ENCODE results near the gene ANP32A. TPM values are rescaled to one million over a fixed set of nuclear protein-coding genes. Genes with fewer than 3 reads are reported as not detected.
A peak's percentile ranks its signal among the peaks of the same experiment; 100 is the strongest.

ANP32A gene
- total and polyA plus RNA-seq, 4 experiments from 2014 or later = 52.7 to 134 (median 99.1) TPM

GRCh38 chr15:68809517-68809916, 11.2 kb downstream of the ANP32A start:
- H3K4me3 ChIP-seq (ENCODE audit: low read length in 2 of 2) = no peak overlapping the region
- no peak overlapping the region for H3K27ac ChIP-seq (ENCODE audit: low read depth, low read length)
- H3K36me3 ChIP-seq (ENCODE audit: insufficient read depth, low read length) = no peaks in the 10 kb centered on the region
- POLR2A ChIA-PET (ENCODE audit: partially characterized antibody) = interaction anchor here (3.1 kb wide), 1 partner anchor 9 kb away, joined by 18 read pairs; no protein-coding TSS in a partner anchor
- Mint-ChIP-seq H3K27ac (peak overlapping the region in 3 of 7 donors; percentile 23 to 61 (median 29)), H3K27me3 (no peaks in the 10 kb centered on the region), H3K4me1 (peaks cover 60 to 93% (median 77%) of the 10 kb centered on the region in 4 donors), H3K9me3 (peaks cover 0 to 2% (median 0%) of the 10 kb centered on the region in 8 donors), H3K4me3 (peak overlapping the region in 2 of 8 donors; percentile 1 to 43), H3K36me3 (peaks cover 16 to 38% of the 10 kb centered on the region in 2 donors)
- no peak for DNase-seq
- peaks cover 82% of the 10 kb centered on the region for H3K4me1 ChIP-seq (ENCODE audit: insufficient read depth, low read length)
- H3K27me3 ChIP-seq (ENCODE audit: insufficient read depth, low read length) = no peaks in the 10 kb centered on the region
- CTCF ChIA-PET (ENCODE audit: partially characterized antibody) = no interaction called here
- intact Hi-C loops (cut with micrococcal nuclease) = no loop called here
- no peaks in the 10 kb centered on the region for H3K9me3 ChIP-seq (ENCODE audit: control insufficient read depth in 1 of 2, low read length in 2 of 2)

GRCh38 chr15:68808770-68809169, 11.9 kb downstream of the ANP32A start:
- no peaks in the 10 kb centered on the region for H3K27me3 Mint-ChIP-seq
- H3K4me1 Mint-ChIP-seq = peaks cover 60 to 94% (median 79%) of the 10 kb centered on the region in 4 donors
- POLR2A ChIA-PET (ENCODE audit: partially characterized antibody) = interaction anchor here (3.1 kb wide), 1 partner anchor 9 kb away, joined by 18 read pairs; no protein-coding TSS in a partner anchor
- H3K9me3 ChIP-seq (ENCODE audit: control insufficient read depth in 1 of 2, low read length in 2 of 2) = no peaks in the 10 kb centered on the region
- H3K4me1 ChIP-seq (ENCODE audit: insufficient read depth, low read length) = peaks cover 80% of the 10 kb centered on the region
- peaks cover 16 to 44% of the 10 kb centered on the region in 2 donors for H3K36me3 Mint-ChIP-seq
- CTCF ChIA-PET (ENCODE audit: partially characterized antibody) = interaction anchor here (2.4 kb wide), 1 partner anchor 20 kb away, joined by 6 read pairs; no protein-coding TSS in a partner anchor
- peaks cover 0 to 2% (median 0%) of the 10 kb centered on the region in 8 donors for H3K9me3 Mint-ChIP-seq
- intact Hi-C loops (cut with micrococcal nuclease) = no loop called here
- peak overlapping the region; percentile 37 to 91 (median 61) for H3K27ac Mint-ChIP-seq
- H3K36me3 ChIP-seq (ENCODE audit: insufficient read depth, low read length) = no peaks in the 10 kb centered on the region
- no peak for DNase-seq
- no peak overlapping the region for H3K4me3 ChIP-seq (ENCODE audit: low read length in 2 of 2)
- peak overlapping the region in 5 of 8 donors; percentile 10 to 60 (median 18) for H3K4me3 Mint-ChIP-seq
- H3K27me3 ChIP-seq (ENCODE audit: insufficient read depth, low read length) = no peaks in the 10 kb centered on the region
- H3K27ac ChIP-seq (ENCODE audit: low read depth, low read length) = no peak overlapping the region

- H3K4me3 ChIP-seq (ENCODE audit: low read length in 2 of 2) = no peak overlapping the region
- DNase-seq = no peak
- H3K4me1 Mint-ChIP-seq = peaks cover 57 to 92% (median 76%) of the 10 kb centered on the region in 4 donors
- ChIA-PET CTCF (ENCODE audit: partially characterized antibody) (interaction anchor here (1.2 to 2.4 kb wide), 3 partner anchors 8 to 26 kb away, joined by 3 to 6 read pairs (median 4); no protein-coding TSS in a partner anchor), POLR2A (ENCODE audit: partially characterized antibody) (interaction anchor here (0.8 to 3.1 kb wide), 3 partner anchors 10 to 13 kb away, joined by 3 to 18 read pairs (median 3); partner anchors contain the start of gene ANP32A)
- no peak overlapping the region for H3K27ac ChIP-seq (ENCODE audit: low read depth, low read length)
- H3K4me3 Mint-ChIP-seq = peak overlapping the region in 2 of 8 donors; percentile 11 to 62
- intact Hi-C loops (cut with micrococcal nuclease) = no loop called here
- H3K9me3 ChIP-seq (ENCODE audit: control insufficient read depth in 1 of 2, low read length in 2 of 2) = no peaks in the 10 kb centered on the region
- no peaks in the 10 kb centered on the region for H3K36me3 ChIP-seq (ENCODE audit: insufficient read depth, low read length)
- H3K27me3 Mint-ChIP-seq = no peaks in the 10 kb centered on the region
- H3K27me3 ChIP-seq (ENCODE audit: insufficient read depth, low read length) = no peaks in the 10 kb centered on the region
- H3K36me3 Mint-ChIP-seq = peaks cover 16 to 44% of the 10 kb centered on the region in 2 donors
- H3K9me3 Mint-ChIP-seq = peaks cover 0 to 2% (median 0%) of the 10 kb centered on the region in 8 donors
- H3K27ac Mint-ChIP-seq = peak overlapping the region in 5 of 7 donors; percentile 5 to 91 (median 79)
- peaks cover 78% of the 10 kb centered on the region for H3K4me1 ChIP-seq (ENCODE audit: insufficient read depth, low read length)
Measured at GRCh38 chr15:68808091-68808490, 12.6 kb downstream of the ANP32A start.

GRCh38 chr15:68807249-68807648, 13.4 kb downstream of the ANP32A start:
- H3K27me3 ChIP-seq (ENCODE audit: insufficient read depth, low read length) = no peaks in the 10 kb centered on the region
- no peak overlapping the region for H3K27ac ChIP-seq (ENCODE audit: low read depth, low read length)
- POLR2A ChIA-PET (ENCODE audit: partially characterized antibody) = interaction anchor here (1.1 to 3.1 kb wide), 2 partner anchors 11 to 13 kb away, joined by 3 to 18 read pairs; partner anchors contain the start of gene ANP32A
- peak overlapping the region in 3 of 7 donors; percentile 22 to 74 (median 49) for H3K27ac Mint-ChIP-seq
- H3K4me1 ChIP-seq (ENCODE audit: insufficient read depth, low read length) = peaks cover 79% of the 10 kb centered on the region
- H3K36me3 Mint-ChIP-seq = peaks cover 16 to 41% of the 10 kb centered on the region in 2 donors
- peak overlapping the region in 2 of 8 donors; percentile 11 to 24 for H3K4me3 Mint-ChIP-seq
- DNase-seq = no peak
- no peaks in the 10 kb centered on the region for H3K27me3 Mint-ChIP-seq
- H3K9me3 Mint-ChIP-seq = peaks cover 0 to 2% (median 0%) of the 10 kb centered on the region in 8 donors
- no peaks in the 10 kb centered on the region for H3K36me3 ChIP-seq (ENCODE audit: insufficient read depth, low read length)
- H3K4me1 Mint-ChIP-seq = peaks cover 52 to 92% (median 73%) of the 10 kb centered on the region in 4 donors
- intact Hi-C loops (cut with micrococcal nuclease) = no loop called here
- no peak overlapping the region for H3K4me3 ChIP-seq (ENCODE audit: low read length in 2 of 2)
- no peaks in the 10 kb centered on the region for H3K9me3 ChIP-seq (ENCODE audit: control insufficient read depth in 1 of 2, low read length in 2 of 2)
- CTCF ChIA-PET (ENCODE audit: partially characterized antibody) = interaction anchor here (1.2 to 2.4 kb wide), 4 partner anchors 9 to 26 kb away, joined by 3 to 7 read pairs (median 5); no protein-coding TSS in a partner anchor

- H3K9me3 Mint-ChIP-seq = peaks cover 0 to 2% (median 0%) of the 10 kb centered on the region in 8 donors
- H3K27ac ChIP-seq (ENCODE audit: low read depth, low read length) = no peak overlapping the region
- H3K27ac Mint-ChIP-seq = peak overlapping the region in 4 of 7 donors; percentile 7 to 81 (median 74)
- intact Hi-C loops (cut with micrococcal nuclease) = no loop called here
- ChIA-PET CTCF (ENCODE audit: partially characterized antibody) (interaction anchor here (1.6 to 2.4 kb wide), 3 partner anchors 10 to 22 kb away, joined by 4 to 7 read pairs (median 6); no protein-coding TSS in a partner anchor), POLR2A (ENCODE audit: partially characterized antibody) (interaction anchor here (3.1 kb wide), 1 partner anchor 12 kb away, joined by 18 read pairs; no protein-coding TSS in a partner anchor)
- H3K4me1 ChIP-seq (ENCODE audit: insufficient read depth, low read length) = peaks cover 82% of the 10 kb centered on the region
- H3K27me3 ChIP-seq (ENCODE audit: insufficient read depth, low read length) = no peaks in the 10 kb centered on the region
- no peaks in the 10 kb centered on the region for H3K27me3 Mint-ChIP-seq
- peak overlapping the region in 1 of 8 donors; percentile 15 for H3K4me3 Mint-ChIP-seq
- no peak for DNase-seq
- H3K4me3 ChIP-seq (ENCODE audit: low read length in 2 of 2) = no peak overlapping the region
- peaks cover 58 to 94% (median 76%) of the 10 kb centered on the region in 4 donors for H3K4me1 Mint-ChIP-seq
- peaks cover 16 to 41% of the 10 kb centered on the region in 2 donors for H3K36me3 Mint-ChIP-seq
- H3K9me3 ChIP-seq (ENCODE audit: control insufficient read depth in 1 of 2, low read length in 2 of 2) = no peaks in the 10 kb centered on the region
- no peaks in the 10 kb centered on the region for H3K36me3 ChIP-seq (ENCODE audit: insufficient read depth, low read length)
Measured at GRCh38 chr15:68806220-68807060, 14.3 kb downstream of the ANP32A start.

GRCh38 chr15:68802373-68802772, 18.3 kb downstream of the ANP32A start:
- H3K4me1 ChIP-seq (ENCODE audit: insufficient read depth, low read length) = peaks cover 84% of the 10 kb centered on the region
- POLR2A ChIA-PET (ENCODE audit: partially characterized antibody) = no interaction called here

More at GRCh38 chr15:68802373-68802772, 18.3 kb downstream of the ANP32A start:
- Mint-ChIP-seq H3K9me3 (no peaks in the 10 kb centered on the region), H3K4me1 (peaks cover 55 to 92% (median 74%) of the 10 kb centered on the region in 4 donors), H3K27me3 (no peaks in the 10 kb centered on the region), H3K4me3 (peak overlapping the region in 1 of 8 donors; percentile 3), H3K27ac (peak overlapping the region in 3 of 7 donors; percentile 2 to 54 (median 2)), H3K36me3 (peaks cover 5 to 37% of the 10 kb centered on the region in 2 donors)
- no peak overlapping the region for H3K27ac ChIP-seq (ENCODE audit: low read depth, low read length)
- H3K4me3 ChIP-seq (ENCODE audit: low read length in 2 of 2) = no peak overlapping the region
- CTCF ChIA-PET (ENCODE audit: partially characterized antibody) = interaction anchor here (1.0 kb wide), 1 partner anchor 18 kb away, joined by 3 read pairs; no protein-coding TSS in a partner anchor
- H3K36me3 ChIP-seq (ENCODE audit: insufficient read depth, low read length) = no peaks in the 10 kb centered on the region
- no peaks in the 10 kb centered on the region for H3K9me3 ChIP-seq (ENCODE audit: control insufficient read depth in 1 of 2, low read length in 2 of 2)
- intact Hi-C loops (cut with micrococcal nuclease) = no loop called here
- no peaks in the 10 kb centered on the region for H3K27me3 ChIP-seq (ENCODE audit: insufficient read depth, low read length)
- no peak for DNase-seq
